A204.1 (cell line): ENCODE measurements around the gene BAHD1.

Experiments used
- FAIRE-seq: peaks from 2 replicates; lab custom pipeline; 2012; peaks lifted over from hg19 to GRCh38; lab: Jason Lieb, UNC

Gene BAHD1

GRCh38 chr15:40499931-40500330 lies 59.2 kb downstream of the BAHD1 start:
- FAIRE-seq, result no peak

GRCh38 chr15:40500568-40501330 lies 60.0 kb downstream of the BAHD1 start:
- FAIRE-seq, result no peak

GRCh38 chr15:40501487-40501886 lies 60.7 kb downstream of the BAHD1 start:
- FAIRE-seq, result no peak

DNA sequence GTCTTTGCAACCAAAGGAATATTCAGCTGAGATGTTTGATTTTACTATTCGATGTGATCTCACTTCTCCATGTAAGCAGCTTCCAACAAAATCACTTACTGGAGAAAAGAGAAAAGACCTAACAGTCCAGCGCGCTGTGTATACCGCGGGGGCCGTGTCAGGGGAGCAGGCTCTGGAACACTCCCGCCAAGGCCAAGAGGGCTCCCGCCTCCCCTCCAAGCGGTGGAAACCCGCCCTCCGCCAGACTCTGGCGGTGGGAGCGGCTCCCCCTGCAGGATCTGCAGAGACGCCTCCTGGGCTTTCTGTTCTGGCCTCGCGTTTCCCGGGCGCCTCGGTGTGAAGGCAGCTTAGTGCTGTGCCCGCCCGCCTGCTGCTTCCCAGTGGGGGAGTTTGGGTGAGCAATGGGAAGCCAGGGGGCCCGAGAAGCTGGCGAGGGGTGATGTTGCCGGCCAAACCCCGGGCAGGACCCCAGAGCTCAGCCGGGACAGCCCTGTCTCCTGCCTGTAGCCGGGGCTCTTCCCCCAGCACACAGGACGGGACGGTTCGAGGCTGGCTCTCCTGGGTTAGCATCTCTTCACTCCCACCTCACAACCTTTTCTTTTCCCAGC lies 66.3 kb downstream of the BAHD1 start:
- no peak for FAIRE-seq

DNA sequence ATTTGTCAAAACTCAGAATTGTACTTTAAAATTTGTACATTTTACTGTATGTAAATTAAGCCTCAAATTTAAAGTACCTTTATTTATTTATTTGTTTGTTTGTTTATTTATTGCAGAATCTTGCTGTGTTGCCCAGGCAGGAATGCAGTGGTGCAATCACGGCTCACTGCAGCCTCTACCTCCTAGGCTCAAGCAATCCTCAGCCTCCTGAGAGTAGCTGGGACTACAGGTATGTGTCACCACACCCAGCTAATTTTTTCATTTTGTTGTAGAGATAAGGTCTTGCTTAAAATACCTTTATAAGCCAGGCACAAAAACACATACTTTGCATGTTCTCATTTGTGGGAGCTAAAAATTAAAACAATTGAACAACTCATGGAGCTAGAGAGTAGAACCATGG lies 67.5 kb downstream of the BAHD1 start:
- FAIRE-seq, result no peak

DNA sequence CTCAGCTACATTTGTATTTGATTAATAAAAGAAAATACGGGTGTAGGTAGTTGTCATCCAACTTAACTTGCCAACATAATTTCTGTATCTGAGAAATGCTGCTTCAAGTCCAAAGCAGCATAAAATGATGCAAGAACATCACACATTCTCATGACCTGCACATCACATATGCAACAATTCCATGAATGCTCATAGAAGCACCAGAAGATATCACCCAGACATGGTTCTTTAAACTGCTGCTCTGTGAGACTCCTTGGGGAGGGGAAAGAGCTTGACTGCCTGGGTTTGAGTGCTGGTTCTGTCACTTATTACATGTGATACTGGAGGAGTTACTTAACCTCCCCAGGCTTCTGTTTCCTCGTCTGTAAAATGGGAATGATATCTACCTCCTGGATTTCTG lies 69.4 kb downstream of the BAHD1 start:
- no peak for FAIRE-seq

GRCh38 chr15:40511093-40511471 lies 70.3 kb downstream of the BAHD1 start:
- FAIRE-seq, result no peak

- no peak for FAIRE-seq
Measured at GRCh38 chr15:40511472-40512133, 70.8 kb downstream of the BAHD1 start.

DNA sequence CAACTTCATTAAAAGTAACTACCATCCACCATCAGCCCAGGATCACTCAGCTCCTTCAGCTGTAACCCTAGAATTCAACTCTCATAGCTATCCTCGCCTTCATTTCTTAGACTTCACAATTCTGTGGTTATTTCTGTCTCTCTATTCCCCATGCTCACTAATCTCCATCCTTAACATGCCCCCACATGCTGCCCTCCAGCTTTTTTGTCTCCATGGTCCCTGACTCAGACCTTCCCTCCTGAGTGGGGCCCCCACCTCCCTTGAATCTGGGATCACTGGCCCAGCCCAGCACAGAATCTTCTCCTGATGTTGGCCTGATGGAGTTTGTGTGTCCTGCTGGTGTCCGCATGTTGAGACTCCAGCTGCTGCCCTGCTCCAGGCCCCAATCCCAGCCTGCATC lies 71.7 kb downstream of the BAHD1 start:
- FAIRE-seq, result no peak

DNA sequence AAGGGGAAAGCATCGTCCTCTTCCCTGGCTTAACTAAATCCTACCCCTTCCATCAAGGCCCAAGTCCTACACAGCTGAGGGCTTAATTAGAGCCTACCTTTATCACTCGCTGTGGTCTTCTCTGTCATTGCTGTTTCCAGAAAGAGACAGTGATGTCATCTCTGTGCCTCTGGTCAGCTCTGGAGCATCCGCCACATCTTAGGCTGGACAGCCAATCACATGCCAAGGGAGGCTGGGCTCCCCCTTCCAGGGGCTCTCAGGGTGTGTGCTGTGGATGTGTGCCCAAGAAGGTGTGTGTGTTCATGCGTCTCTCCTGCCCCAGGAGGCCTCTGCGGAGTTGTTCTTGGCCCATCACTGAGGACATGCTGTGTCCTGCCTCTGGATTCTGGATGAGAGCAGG lies 72.9 kb downstream of the BAHD1 start:
- no peak for FAIRE-seq

GRCh38 chr15:40516322-40516721 lies 75.6 kb downstream of the BAHD1 start:
- no peak for FAIRE-seq
